ENCODE measurements around the gene UMPS. TPM values are rescaled to one million over a fixed set of nuclear protein-coding genes. Genes with fewer than 3 reads are reported as not detected.

UMPS gene
- total RNA-seq, 2 donors from 2014 or later, result 14.8 to 18.8 TPM

DNA sequence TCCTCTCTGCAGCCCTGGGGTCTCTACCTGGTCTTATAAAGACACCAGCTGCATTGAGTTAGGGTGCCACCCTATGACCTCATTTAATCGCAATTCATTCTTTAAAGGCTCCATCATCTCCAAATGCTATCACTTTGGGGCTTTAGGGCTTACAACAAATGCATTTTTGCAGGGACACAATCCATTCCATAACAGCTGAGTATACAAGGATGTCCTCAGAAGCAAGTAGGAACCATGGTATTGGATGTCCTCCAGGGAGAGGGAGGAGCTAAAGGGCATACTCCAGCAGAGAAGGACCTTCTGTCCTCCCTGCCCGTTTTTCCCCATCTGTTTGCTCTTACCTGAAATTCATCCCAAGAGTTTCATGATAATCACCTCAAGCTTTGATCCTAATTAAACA lies 30.3 kb downstream of the UMPS start:
- no peak for DNase-seq

DNA sequence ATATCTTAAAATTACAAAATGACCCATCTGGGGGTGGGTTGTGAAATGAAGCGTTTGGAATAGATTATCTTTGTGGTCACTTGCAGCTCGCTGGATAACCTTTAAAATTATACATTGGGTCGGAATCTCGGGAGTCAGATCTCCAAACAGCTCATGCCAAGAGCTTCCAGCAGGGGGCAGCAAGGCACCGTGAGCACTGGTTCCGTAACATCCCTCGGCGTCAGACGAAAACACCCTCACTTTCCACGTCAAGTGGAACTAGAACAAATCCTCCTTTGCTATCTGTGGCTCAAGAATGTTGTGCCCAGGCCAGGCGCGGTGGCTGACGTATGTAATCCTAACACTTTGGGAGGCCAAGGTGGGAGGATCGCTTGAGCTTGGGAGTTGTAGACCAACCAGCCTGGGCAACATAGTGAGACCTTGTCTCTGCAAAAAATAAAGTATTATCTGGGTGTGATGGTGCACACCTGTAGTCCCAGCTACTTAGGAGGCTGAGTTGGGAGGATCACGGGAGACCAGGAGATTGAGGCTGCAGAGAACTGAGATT lies 31.1 kb downstream of the UMPS start:
- intact Hi-C loops (cut with DNase I), result loop anchor here (1.0 to 10.0 kb wide), 3 partner anchors 139 to 233 kb away; no protein-coding TSS in a partner anchor
- peak; percentile 93 for DNase-seq
- ATAC-seq, result peak; percentile 90 to 91

More for the DNA sequence above, 30.3 kb downstream of the UMPS start:
- peak; percentile 61 to 73 for ATAC-seq
- intact Hi-C loops (cut with DNase I), result loop anchor here (2.0 to 10.0 kb wide), 2 partner anchors 140 to 234 kb away; no protein-coding TSS in a partner anchor

DNA sequence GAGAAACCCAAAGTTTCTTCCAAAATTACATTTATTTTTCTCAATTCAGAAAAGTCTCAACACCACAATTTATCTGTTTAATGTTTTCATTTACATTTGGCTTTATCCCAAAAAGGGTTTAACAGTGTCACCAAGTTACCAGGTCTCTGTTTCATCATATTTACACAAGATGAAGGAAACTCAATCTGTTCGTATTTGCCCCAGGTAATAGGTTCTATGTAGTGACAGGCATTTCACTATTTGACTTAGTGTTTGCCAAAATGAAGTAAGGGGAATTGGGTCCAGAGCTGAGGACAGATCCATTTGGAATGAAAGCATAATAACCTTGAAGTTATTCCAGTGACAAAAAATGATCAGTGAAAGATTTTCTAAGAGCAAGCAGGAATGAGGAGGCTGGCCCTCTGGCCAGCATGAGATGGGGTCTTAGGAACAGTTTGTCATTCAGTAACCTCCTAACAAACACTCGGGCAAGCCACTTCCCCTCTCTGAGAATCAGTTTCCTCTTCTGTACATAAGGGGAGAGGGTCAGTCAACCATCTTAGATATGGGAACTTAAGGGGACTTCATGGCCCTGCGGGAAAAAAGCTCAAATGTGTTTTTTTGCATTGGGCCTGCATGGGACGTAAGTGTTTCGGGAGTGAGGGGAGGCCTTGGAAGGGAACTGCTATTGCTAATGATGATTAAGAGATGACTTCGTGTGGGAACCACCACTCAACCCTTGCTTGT lies 31.8 kb downstream of the UMPS start:
- ATAC-seq (no peak), DNase-seq (no peak)
- intact Hi-C loops (cut with DNase I), result loop anchor here (1.0 to 10.0 kb wide), 3 partner anchors 139 to 233 kb away; no protein-coding TSS in a partner anchor

DNA sequence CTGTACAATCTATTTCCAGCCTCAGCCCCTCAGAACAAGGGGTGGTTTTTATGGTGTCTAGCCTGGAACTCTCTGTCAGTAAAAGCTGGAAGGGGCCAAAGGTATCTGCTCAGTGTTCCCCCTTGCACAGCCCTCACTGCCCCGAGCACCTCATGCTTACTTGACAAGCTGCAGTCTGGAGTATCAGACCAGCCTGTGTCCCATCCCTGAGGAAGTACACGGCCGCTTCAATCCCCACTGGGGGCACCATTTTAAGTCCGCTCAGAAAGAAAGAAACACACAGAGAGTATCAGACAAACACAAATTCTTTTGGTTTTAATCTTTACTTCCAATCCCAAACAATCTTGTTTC lies 32.4 kb downstream of the UMPS start:
- no peak for DNase-seq
- no peak for ATAC-seq
- intact Hi-C loops (cut with DNase I), result loop anchor here in 1 of 2 donors (10.0 kb wide), 1 partner anchor 232 kb away; no protein-coding TSS in a partner anchor

DNA sequence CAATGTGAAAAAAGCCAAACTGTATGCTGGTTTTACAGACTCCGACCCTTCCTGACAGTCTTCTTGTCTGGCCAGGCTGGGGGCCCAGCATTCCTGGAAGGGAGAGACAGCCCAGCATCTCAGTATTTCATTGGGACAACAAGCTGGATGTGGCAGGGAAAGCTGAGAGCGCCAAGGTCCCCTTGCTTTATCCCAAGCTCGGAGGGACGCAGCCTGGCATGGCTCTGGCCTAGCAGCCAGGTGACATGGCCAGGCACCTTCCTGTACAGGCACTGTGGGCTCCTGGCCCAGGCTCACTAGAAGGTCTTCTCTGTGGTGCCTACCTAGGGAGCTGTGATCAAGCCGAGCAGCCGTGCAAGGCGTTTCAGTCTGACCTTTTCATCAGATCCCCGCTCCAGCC lies 33.0 kb downstream of the UMPS start:
- ATAC-seq, result no peak
- intact Hi-C loops (cut with DNase I), result loop anchor here in 1 of 2 donors (10.0 kb wide), 1 partner anchor 232 kb away; no protein-coding TSS in a partner anchor
- no peak for DNase-seq

DNA sequence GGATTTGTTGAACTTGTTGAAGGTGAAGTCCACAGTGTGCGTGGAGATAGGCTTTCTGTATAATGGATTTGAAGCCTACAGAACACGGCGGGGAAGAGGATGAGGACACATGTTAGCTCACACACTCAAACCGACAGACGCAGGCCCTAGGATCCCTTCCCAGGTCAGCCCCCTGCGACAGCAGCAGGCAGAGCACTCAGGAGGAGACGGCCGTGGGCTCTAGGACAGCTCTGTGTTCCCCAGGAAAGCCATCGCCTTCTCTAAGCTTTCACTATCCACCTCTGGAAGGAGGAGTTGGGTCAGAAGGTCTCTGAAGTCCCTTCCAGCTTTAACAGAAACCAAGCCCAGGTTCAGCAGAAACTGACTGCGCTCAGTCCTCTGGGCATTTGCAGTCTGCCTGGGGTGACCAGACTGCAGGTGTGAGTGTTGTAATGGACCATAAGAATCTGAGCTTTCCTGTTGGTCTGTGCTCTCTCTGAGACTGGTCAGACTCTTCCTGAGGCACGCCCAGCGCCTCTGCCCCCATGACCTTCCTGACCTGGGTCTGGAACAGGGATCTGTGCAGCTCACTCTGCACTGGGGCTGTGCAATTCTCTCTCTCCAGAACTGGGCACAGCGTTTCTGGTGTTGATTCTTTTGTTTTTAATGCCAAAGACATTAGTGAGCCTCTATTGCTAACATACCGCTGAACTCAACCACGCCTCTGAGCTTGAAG lies 33.5 kb downstream of the UMPS start:
- ATAC-seq (no peak), DNase-seq (no peak)
- intact Hi-C loops (cut with DNase I), result loop anchor here in 1 of 2 donors (10.0 kb wide), 1 partner anchor 231 kb away; no protein-coding TSS in a partner anchor

DNA sequence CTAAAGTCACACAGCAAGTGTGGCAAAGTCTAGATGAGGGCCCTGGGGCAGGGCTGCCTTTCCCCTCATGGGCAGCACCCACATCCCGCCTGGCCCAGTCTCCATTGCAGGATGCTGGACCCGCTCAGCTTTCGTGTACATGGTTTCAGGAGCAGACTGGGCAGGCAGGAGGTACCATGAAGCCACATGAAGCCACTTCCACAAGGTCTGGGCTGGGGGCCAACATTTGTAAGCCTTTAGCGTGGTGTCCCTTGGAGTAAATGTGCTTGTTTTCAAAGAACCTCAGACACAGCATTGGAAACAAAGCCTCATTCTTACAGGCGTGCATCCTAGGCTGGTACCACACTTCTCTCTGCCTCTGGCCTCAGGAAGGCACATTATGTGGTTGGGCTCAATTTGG lies 34.5 kb downstream of the UMPS start:
- ATAC-seq (no peak), DNase-seq (no peak)
- intact Hi-C loops (cut with DNase I), result loop anchor here in 1 of 2 donors (10.0 kb wide), 1 partner anchor 230 kb away; no protein-coding TSS in a partner anchor

DNA sequence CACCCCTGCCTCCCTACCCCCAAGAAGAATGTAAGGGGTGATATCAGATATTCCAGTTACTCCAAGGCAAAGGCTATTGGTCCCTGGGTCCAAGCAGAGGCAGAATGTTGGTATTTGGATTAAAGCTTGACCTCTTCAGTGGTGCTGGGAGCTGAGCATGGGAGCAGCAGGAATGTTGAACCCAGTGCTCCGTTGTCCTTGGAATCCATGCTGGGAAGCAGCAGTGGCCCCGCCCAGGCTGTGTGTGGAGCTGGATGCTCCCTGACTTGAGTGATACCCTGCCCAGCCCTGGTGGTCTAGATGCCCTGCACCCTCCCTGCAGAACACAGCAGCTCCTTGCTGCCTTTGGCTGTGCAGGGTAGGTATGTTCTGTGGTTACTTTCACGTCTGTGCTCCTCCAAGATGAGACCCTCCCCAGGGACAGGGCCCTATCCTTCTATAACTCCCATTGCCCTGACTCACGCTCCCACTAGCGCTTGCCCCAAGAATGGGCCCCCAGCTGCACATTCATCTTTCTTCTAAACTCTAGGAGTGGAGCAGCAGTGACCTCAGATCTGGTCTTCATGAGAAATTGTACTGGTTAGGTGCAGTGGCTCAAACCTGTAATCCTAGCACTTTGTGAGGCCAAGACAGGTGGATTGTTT lies 35.1 kb downstream of the UMPS start:
- DNase-seq (no peak), ATAC-seq (no peak)
- intact Hi-C loops (cut with DNase I), result loop anchor here in 1 of 2 donors (10.0 kb wide), 1 partner anchor 229 kb away; no protein-coding TSS in a partner anchor

DNA sequence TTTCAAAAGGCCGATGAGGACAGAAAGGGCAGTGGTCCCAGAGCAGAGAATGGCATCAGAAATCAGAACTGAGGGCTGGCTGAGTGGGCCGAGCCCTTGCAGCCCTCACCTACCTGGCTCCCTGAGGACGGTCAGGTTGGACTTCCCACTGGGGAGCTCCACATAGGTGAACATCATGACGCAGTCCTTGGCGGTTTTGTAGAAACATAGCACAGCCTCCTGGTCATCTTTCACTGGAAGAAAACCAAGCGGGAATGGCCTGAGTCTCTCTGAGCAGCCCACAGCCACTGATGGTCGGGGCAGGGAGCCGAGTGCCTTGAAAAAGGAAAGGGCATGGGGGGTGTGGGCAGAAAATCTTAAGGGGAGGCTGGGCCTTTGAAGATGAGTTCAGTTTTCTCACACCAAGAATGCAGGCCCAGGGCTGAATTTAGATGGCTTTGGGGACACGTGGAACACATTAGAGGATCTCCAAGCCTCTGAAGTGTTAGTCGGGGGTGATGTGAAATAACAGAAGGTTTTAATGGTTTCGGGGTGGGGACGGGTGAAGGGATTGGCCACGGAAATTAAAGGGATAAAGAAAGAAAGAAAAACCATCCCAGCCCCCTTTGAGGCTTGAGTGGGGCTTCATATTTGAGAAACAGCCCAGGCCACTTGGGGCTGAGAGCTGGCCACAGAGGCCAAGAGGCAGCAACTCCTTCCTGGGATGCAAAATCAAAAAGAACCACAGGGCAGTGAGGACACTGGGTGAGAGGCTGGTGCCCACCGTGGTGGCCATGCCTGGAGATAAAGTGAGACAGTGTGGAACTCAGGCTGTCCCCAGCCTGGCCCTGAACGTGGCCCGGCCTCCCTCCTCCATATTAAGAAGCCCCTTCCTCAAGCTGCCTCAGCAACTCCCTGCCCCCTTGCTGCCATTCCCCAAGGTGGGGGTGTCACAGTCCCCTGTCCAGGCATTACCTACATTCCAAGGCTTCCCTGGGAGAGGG lies 36.2 kb downstream of the UMPS start:
- intact Hi-C loops (cut with DNase I), result loop anchor here in 1 of 2 donors (10.0 kb wide), 1 partner anchor 228 kb away; no protein-coding TSS in a partner anchor
- no peak for ATAC-seq
- no peak for DNase-seq

DNA sequence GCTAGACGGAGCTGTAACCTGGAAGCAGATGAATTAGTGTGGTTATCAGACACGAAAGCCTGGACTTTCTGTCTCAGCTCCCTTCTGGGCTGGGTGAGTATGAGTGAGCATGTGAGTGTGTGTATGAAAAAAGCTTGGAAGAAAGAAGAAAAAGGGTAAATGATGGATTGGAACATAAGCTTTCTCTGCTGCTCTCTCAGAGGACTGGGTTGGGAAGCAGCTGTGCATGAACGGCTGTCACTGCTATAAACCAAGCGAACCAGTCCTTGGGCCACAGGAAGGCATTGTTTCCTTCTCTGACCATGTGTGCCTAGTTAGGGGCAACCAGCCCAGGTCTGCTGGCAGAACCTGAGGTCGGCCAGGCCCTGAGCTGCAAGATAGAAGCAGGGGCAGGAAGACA lies 37.0 kb downstream of the UMPS start:
- no peak for DNase-seq
- no peak for ATAC-seq
- intact Hi-C loops (cut with DNase I), result loop anchor here in 1 of 2 donors (10.0 kb wide), 1 partner anchor 228 kb away; no protein-coding TSS in a partner anchor

DNA sequence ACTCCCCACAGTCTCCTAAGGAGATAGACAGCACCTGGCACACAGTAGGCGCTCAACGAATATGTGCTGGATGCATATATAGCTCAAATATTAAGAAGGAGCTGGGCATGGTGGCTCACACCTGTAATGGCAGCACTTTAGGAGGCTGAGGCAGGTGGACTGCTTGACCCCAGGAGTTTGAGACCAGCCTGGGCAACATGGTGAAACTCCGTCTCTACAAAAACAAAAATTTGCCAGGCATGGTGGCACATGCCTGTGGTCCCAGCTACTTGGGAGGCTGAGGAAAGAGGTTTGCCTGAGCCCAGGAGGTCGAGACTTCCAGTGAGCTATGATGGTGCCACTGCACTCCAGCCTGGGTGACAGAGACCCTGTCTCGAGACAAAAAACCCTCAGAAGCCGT lies 37.4 kb downstream of the UMPS start:
- ATAC-seq (no peak), DNase-seq (no peak)
- intact Hi-C loops (cut with DNase I), result loop anchor here in 1 of 2 donors (10.0 kb wide), 1 partner anchor 227 kb away; no protein-coding TSS in a partner anchor

DNA sequence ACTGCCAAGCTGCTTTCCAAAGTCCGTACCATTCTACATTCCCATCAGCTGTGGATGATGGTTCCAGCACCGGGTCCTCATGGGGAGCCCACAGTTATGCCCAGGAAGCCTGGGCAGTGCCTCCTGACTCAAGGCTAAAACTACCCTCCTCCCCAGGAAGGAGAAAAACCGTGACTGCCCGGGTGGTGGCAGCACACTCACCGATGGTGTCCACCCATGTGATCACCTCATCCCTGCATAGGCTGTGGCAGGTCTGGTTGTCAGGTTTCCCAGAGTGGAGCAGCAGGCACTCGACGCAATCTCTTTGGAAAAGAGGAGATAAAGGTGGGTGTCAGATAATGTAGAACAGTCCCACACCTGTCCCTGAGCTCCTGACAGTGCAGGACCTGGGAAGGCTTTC lies 38.6 kb downstream of the UMPS start:
- no peak for DNase-seq
- intact Hi-C loops (cut with DNase I), result loop anchor here in 1 of 2 donors (10.0 kb wide), 1 partner anchor 226 kb away; no protein-coding TSS in a partner anchor
- ATAC-seq, result peak in 1 of 2 donors; percentile 9

DNA sequence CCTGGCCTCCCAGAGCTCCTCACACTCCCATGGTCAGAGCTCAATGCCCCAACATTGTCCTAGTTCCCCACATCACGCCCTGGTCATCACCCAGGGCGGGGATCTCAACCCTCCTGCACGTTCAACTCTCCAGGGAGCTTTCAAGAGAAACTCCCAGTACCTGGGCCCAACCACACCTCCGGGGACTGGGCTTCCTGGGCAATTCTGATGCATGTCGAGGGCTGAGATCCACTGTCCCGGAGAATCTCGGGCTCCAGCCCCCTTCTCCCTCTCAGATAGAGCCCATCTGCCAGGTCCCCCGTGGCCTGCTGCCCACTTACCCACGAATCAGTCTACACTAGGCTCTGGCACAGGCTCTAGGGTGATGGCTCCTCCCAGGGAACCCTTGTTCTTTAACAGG lies 39.2 kb downstream of the UMPS start:
- ATAC-seq (no peak), DNase-seq (no peak)
- intact Hi-C loops (cut with DNase I), result loop anchor here in 1 of 2 donors (10.0 kb wide), 1 partner anchor 225 kb away; no protein-coding TSS in a partner anchor

DNA sequence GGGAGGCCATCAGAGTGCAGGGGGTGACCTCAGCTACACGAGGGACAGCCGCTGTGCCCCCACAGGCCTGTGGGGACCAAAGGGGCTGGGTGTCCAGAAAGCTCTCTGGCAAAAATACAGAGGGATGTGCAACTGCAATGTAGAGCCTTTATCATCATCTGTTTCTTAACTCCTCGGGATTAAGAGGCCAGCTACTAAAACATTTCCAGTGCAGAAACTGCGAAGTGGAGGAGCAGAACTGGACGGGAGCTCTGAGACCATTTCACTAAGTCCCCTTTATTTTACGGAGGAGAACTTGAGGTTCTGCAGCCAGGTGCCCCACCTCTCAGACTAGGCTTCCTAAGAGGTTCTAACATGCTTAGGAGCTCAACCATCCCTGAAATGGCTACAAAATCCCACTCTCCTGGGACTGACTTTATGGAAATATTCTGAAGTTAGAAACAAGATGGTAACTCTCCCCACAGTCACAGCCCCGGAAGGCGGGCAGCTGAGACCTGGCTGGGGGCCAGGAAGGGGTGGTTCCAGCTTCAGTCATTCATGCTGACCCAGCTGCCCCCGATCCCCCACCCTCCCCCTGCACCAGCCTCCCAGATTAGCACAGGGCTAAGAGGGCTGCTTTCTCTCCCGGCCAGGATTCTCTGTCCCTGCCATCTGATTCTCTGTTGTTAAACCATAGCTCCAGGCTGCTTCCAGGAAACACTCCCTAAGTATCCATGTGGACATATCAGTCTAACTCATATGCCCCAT lies 40.3 kb downstream of the UMPS start:
- DNase-seq (peak; percentile 73), ATAC-seq (peak; percentile 45 to 62)
- intact Hi-C loops (cut with DNase I), result no loop called here

DNA sequence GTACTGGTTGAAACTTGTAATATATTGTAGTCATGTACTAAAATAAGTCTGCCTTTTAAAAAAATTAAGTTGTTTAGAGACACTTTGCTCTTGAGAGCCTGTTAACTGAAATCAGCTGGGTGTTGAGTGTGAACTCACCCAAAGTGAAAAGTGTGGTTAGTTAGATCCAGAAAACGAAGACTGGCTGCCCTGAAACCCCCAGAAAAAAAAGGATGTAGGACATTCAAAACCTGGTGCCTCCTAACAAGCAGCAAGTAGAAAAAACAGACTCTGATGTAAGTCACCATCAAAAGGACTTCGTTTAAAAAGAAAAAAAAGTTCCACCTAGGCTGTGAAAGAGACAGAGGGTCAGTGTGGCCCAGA lies 40.8 kb downstream of the UMPS start:
- DNase-seq (no peak), ATAC-seq (no peak)
- intact Hi-C loops (cut with DNase I), result no loop called here

DNA sequence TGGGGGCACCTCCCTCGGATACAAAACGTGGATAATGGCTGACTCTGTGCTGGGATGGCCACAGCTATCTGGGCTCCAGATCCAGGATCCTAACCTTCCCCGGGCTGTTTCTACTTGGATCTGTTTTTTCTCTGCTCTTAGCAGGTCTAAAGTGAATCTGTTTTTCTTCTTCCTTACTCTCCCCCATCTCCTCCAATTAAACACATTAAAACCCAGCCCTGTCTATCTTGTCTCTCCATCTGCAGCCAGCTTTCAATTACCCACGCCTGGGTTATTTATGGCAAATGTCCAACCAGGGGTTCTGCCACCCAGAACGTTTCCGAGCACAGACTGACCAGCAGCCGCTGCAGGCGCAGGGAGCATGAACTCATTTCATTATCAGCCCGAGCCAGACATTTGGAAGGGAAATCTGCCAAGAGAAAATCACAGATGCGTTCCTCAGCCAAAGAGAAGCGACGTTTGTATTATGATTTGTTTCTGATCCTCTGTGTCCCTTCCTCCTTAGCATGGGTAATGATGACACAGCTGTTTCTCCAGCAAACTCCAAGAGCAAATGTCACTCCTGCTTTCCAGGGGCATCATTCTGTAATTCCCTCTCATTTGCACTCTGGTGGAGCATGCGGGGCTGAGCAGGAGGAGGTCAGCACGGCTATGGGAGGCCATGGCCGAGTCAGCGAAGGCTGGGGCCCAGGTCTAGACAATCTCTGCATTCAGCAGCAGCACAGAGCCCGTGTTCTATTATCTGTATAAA lies 42.0 kb downstream of the UMPS start:
- peak; percentile 73 for DNase-seq
- intact Hi-C loops (cut with DNase I), result no loop called here
- ATAC-seq, result peak; percentile 53 to 71
